H1 (cell line): ENCODE results near the gene ARHGAP24. TPM values are rescaled to one million over a fixed set of nuclear protein-coding genes. Genes with fewer than 3 reads are reported as not detected.

ENCODE experiments used
- ASH2L ChIP-seq: fragments of 200-600, 300-600 bp; sonication (generic); IDR thresholded peaks from one replicate; pipeline ENCODE4 v1.7.1; 2017; ENCODE audit warnings: low read length
- CTCF ChIP-seq, 3 experiments: IDR thresholded peaks; 1 replicate in 2 of 3; 2 replicates in 1 of 3; pipeline versions ENCODE4 v1.5.1 to v1.6.1; 2011; ENCODE audit warnings: low read length in 3 of 3, mild to moderate bottlenecking in 3 of 3, inconsistent platforms in 2 of 3, low read depth in 1 of 3, moderate library complexity in 1 of 3; ENCODE audit not compliant: insufficient read depth in 1 of 3; ENCODE audit errors: control extremely low read depth in 1 of 3
- SIN3A ChIP-seq, 2 experiments: IDR thresholded peaks in 1 of 2; conservative IDR thresholded peaks in 1 of 2; 2 replicates each; pipeline ENCODE4 v1.6.1; 2011 to 2012; ENCODE audit warnings: low read length in 2 of 2, improper control_type of control experiment in 1 of 2, low read depth in 1 of 2, mild to moderate bottlenecking in 1 of 2
- YY1 ChIP-seq: IDR thresholded peaks from 2 replicates; pipeline ENCODE4 v1.6.1; 2011; ENCODE audit warnings: low read depth, mild to moderate bottlenecking, low read length
- polyA plus RNA-seq, 7 experiments: library from polyadenylated mRNA; depleted of rRNA in 3 of 7; stranded (reverse) in 5 of 7; unstranded in 2 of 7; fragments of >200 nt in 5 of 7; fragments of 200-250 nt in 2 of 7; gene quantifications; 1 replicate in 5 of 7; 2 replicates in 1 of 7; 4 replicates in 1 of 7; pipeline versions ENCODE4 v1.2.1 to v1.2.3, GENCODE V29; 2011 to 2013; ENCODE audit warnings: missing spikeins in 2 of 7, mixed read lengths in 2 of 7
- total RNA-seq: library from RNA; stranded (reverse); fragmentation: NEBNext Ultra II Directional; extraction: Animal tissue kit (Norgen Biotek cat#: 25700); gene quantifications from 2 replicates; pipeline ENCODE4 v1.2.1, GENCODE V29; 2021

Gene ARHGAP24
- total and polyA plus RNA-seq, 2 of the 8 experiments (the other 6 are each of a cell fraction or from before 2014, with no cell fraction given), result 0.08 to 0.50 TPM

- TF ChIP-seq CTCF (IDR thresholded peaks at IDR 0.05; ENCODE audit: control extremely low read depth in 1 of 3, insufficient read depth in 1 of 3, low read depth in 1 of 3, low read length in 3 of 3) (no peak), ASH2L (no peak), YY1 (no peak), SIN3A (conservative IDR thresholded peaks at IDR 0.05 in 1 of 2, IDR thresholded peaks at IDR 0.05 in 1 of 2; ENCODE audit: low read depth in 1 of 2, low read length in 2 of 2) (no peak)
Observed at GRCh38 chr4:85741381-85741780, 266.4 kb downstream of the ARHGAP24 start (continued).
